ENCODE data around the gene USO1.

Gene USO1

DNA sequence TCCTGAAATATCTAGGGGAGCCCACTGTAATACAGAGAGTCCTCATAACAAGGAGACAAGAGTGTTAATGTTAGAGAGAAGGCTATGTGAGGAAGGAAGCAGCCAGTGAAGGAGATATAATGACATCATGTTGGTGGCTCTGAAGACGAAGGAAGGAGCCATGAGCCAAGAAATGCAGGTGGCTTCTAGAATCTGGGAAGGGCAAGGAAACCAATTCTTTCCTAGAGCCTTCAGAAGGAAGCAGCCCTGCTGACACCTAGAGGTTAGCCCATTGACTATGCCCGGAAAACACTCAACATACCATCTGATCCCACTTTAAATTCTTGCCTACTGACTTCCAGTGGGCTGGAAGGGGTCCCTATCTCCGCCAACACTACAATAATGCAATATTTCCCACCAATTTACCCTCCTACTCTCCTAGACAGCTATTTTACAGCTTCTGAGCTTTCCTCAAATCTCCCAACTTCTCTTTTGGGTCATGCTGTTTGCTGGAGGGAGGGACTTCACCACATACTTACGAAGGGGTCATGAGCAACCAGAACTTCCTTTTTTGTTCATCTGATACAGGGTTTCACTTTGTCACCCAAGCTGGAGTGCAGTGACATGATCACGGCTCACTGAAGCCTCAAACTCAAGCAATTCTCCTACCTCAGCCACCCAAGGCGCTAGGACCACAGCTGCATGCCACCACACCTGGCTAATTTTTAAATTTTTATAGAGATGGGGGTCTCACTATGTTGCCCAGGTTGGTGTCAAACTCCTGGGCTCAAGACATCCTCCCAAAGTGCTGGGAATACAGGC, 26.0 kb upstream of the USO1 start:
- peak overlapping the region; percentile 75 for H3K4me2 ChIP-seq (ENCODE audit: low read length)
- H4K20me1 ChIP-seq (ENCODE audit: insufficient read depth, low read length) = no peaks in the 10 kb centered on the region
- no peaks in the 10 kb centered on the region for H3K27me3 ChIP-seq (ENCODE audit: low read depth, low read length)
- peak overlapping the region; percentile 50 for H3K9ac ChIP-seq (ENCODE audit: low read length)
- peak overlapping the region; percentile 88 for H2AFZ ChIP-seq (ENCODE audit: low read depth, low read length)
- H3K4me3 ChIP-seq (ENCODE audit: low read length) = peak overlapping the region; percentile 53
- peak overlapping the region; percentile 72 for H3K27ac ChIP-seq (ENCODE audit: low read length)
- peaks cover 18% of the 10 kb centered on the region for H3K4me1 ChIP-seq (ENCODE audit: low read length)
- TF ChIP-seq, protein P1, sequence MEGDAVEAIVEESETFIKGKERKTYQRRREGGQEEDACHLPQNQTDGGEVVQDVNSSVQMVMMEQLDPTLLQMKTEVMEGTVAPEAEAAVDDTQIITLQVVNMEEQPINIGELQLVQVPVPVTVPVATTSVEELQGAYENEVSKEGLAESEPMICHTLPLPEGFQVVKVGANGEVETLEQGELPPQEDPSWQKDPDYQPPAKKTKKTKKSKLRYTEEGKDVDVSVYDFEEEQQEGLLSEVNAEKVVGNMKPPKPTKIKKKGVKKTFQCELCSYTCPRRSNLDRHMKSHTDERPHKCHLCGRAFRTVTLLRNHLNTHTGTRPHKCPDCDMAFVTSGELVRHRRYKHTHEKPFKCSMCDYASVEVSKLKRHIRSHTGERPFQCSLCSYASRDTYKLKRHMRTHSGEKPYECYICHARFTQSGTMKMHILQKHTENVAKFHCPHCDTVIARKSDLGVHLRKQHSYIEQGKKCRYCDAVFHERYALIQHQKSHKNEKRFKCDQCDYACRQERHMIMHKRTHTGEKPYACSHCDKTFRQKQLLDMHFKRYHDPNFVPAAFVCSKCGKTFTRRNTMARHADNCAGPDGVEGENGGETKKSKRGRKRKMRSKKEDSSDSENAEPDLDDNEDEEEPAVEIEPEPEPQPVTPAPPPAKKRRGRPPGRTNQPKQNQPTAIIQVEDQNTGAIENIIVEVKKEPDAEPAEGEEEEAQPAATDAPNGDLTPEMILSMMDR (IDR thresholded peaks at IDR 0.05; ENCODE audit: low read depth, low read length) = peak; percentile 31; the same call in 1 of the 2 replicates
- TF ChIP-seq EZH2phosphoT487 (IDR thresholded peaks at IDR 0.05; ENCODE audit: low read depth) = no peak
- H3K36me3 ChIP-seq (replicated peaks; ENCODE audit: low read depth, low read length) = no peaks in the 10 kb centered on the region
- no peaks in the 10 kb centered on the region for H3K9me3 ChIP-seq (ENCODE audit: insufficient read depth, low read length)
- no peaks in the 10 kb centered on the region for H3K79me2 ChIP-seq (ENCODE audit: low read length)

DNA sequence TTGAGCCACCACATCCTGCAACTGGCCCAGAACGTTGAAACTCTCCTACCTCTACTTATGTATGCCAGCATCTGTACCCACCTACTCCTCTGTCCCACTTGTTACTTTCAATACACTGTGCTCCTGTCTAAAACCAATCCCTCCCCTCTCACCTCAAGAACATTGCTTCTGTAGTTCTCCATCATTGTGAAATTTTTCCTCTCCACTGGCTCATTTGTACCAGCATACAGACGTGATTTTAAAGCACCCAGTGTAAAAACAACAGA, 25.5 kb upstream of the USO1 start:
- H4K20me1 ChIP-seq (ENCODE audit: insufficient read depth, low read length) = no peaks in the 10 kb centered on the region
- peak overlapping the region; percentile 72 for H3K27ac ChIP-seq (ENCODE audit: low read length)
- peak overlapping the region; percentile 75 for H3K4me2 ChIP-seq (ENCODE audit: low read length)
- no peaks in the 10 kb centered on the region for H3K9me3 ChIP-seq (ENCODE audit: insufficient read depth, low read length)
- H3K36me3 ChIP-seq (replicated peaks; ENCODE audit: low read depth, low read length) = no peaks in the 10 kb centered on the region
- no peaks in the 10 kb centered on the region for H3K27me3 ChIP-seq (ENCODE audit: low read depth, low read length)
- H3K4me1 ChIP-seq (ENCODE audit: low read length) = peaks cover 18% of the 10 kb centered on the region
- H3K79me2 ChIP-seq (ENCODE audit: low read length) = no peaks in the 10 kb centered on the region
- TF ChIP-seq EZH2phosphoT487 (IDR thresholded peaks at IDR 0.05; ENCODE audit: low read depth) = no peak
- TF ChIP-seq, protein P1 (IDR thresholded peaks at IDR 0.05; ENCODE audit: low read depth, low read length) = no peak
- peak overlapping the region; percentile 69 for H2AFZ ChIP-seq (ENCODE audit: low read depth, low read length)
- peak overlapping the region; percentile 33; the same call in 1 of the 2 replicates for H3K9ac ChIP-seq (ENCODE audit: low read length)
- H3K4me3 ChIP-seq (ENCODE audit: low read length) = peak overlapping the region; percentile 20

DNA sequence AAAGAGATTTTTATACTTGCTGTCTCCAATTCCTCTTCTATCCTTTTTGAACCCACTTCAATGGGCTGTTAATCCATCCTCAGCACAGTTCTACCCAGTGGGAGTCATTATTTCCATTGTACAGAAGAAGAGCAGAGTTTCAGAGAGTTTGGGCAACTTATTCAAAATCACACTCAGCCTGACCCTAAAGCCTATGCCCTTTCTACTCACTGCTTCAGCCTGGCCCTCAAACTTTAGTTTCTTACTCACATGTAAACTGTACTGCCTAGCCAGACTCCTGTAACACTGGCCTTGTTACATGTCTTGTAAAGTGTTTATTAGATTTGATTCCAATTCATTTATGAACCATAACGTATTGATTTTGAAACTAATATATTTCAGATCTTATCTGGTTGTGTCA, 25.1 kb upstream of the USO1 start:
- Histone ChIP-seq H3K79me2 (ENCODE audit: low read length) (no peaks in the 10 kb centered on the region), H3K4me1 (ENCODE audit: low read length) (peaks cover 18% of the 10 kb centered on the region), H2AFZ (ENCODE audit: low read depth, low read length) (peak overlapping the region; percentile 69), H3K27ac (ENCODE audit: low read length) (peak overlapping the region; percentile 72), H3K9me3 (ENCODE audit: insufficient read depth, low read length) (no peaks in the 10 kb centered on the region), H3K4me3 (ENCODE audit: low read length) (peak overlapping the region; percentile 20; the same call in 1 of the 2 replicates), H3K36me3 (replicated peaks; ENCODE audit: low read depth, low read length) (no peaks in the 10 kb centered on the region), H3K9ac (ENCODE audit: low read length) (peak overlapping the region; percentile 33; the same call in 1 of the 2 replicates), H4K20me1 (ENCODE audit: insufficient read depth, low read length) (no peaks in the 10 kb centered on the region), H3K4me2 (ENCODE audit: low read length) (peak overlapping the region; percentile 75), H3K27me3 (ENCODE audit: low read depth, low read length) (no peaks in the 10 kb centered on the region)
- no peak for TF ChIP-seq EZH2phosphoT487 (IDR thresholded peaks at IDR 0.05; ENCODE audit: low read depth)

DNA sequence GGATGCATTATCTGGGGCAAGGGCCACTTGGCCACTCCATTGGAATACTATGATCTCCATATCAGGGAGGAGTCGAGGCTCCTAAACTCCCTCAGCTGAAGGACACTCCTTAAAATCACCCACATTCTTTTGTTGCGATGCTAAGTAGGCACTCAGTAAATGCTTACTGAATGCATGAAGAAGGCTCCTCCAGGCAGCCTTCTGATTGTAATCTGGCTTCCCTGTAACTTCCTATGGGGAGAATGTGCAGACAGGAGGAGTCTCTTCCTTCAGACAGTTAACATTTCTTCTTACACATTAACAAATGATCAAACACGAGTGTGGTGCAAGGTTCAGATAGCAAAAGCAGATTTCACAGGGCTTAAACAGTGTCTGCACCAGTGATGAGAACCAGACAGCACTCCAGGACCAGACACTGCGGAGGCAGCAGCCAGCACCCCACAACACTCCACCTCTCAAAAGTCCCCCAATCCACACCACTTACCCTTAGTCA, 21.4 kb upstream of the USO1 start:
- Histone ChIP-seq H2AFZ (ENCODE audit: low read depth, low read length) (no peak overlapping the region), H3K9me3 (ENCODE audit: insufficient read depth, low read length) (no peaks in the 10 kb centered on the region), H3K79me2 (ENCODE audit: low read length) (no peaks in the 10 kb centered on the region), H3K4me2 (ENCODE audit: low read length) (no peak overlapping the region), H3K9ac (ENCODE audit: low read length) (no peak overlapping the region), H3K4me3 (ENCODE audit: low read length) (no peak overlapping the region), H3K27ac (ENCODE audit: low read length) (no peak overlapping the region), H3K36me3 (replicated peaks; ENCODE audit: low read depth, low read length) (no peaks in the 10 kb centered on the region), H3K27me3 (ENCODE audit: low read depth, low read length) (no peaks in the 10 kb centered on the region), H4K20me1 (ENCODE audit: insufficient read depth, low read length) (no peaks in the 10 kb centered on the region), H3K4me1 (ENCODE audit: low read length) (peaks cover 16% of the 10 kb centered on the region)
- no peak for TF ChIP-seq EZH2phosphoT487 (IDR thresholded peaks at IDR 0.05; ENCODE audit: low read depth)
- TF ChIP-seq, protein P1 (IDR thresholded peaks at IDR 0.05; ENCODE audit: low read depth, low read length) = no peak
